ENCODE measurements around the gene CCR6. TPM values are rescaled to one million over a fixed set of nuclear protein-coding genes. Genes with fewer than 3 reads are reported as not detected.

CCR6 gene
- total RNA-seq, 1 experiment from 2014 or later, result not detected

GRCh38 chr6:167161851-167162467, 39.1 kb downstream of the CCR6 start:
- POLR2A ChIA-PET, result no interaction called here
- Histone ChIP-seq H3K27me3 (ENCODE audit: control insufficient read depth, insufficient read depth, low read length) (peaks cover 22% of the 10 kb centered on the region), H3K4me1 (ENCODE audit: control insufficient read depth, insufficient read depth, low read length) (no peaks in the 10 kb centered on the region), H3K27ac (ENCODE audit: low read length) (no peak overlapping the region), H3K4me3 (ENCODE audit: low read depth in 2 of 2, low read length in 2 of 2) (no peak overlapping the region), H3K36me3 (ENCODE audit: control insufficient read depth, insufficient read depth, low read length) (no peaks in the 10 kb centered on the region), H3K9me3 (ENCODE audit: control insufficient read depth, insufficient read depth, low read depth, low read length) (no peaks in the 10 kb centered on the region)
- ATAC-seq (no peak), DNase-seq (ENCODE audit: low read depth, low spot score) (no peak)
- BruUV-seq (replicated peaks), result no TSS peak
- intact Hi-C loops (cut with micrococcal nuclease; ENCODE audit: unreplicated experiment) (no loop called here), in situ Hi-C loops (cut with HindIII; ENCODE audit: low pct_unique_long_range_greater_than_20kb, low sequenced_read_pairs) (no loop called here)
- CTCF ChIA-PET, result no interaction called here
- TF ChIP-seq SIN3A (IDR thresholded peaks at IDR 0.05; ENCODE audit: borderline replicate concordance, insufficient read depth, low read depth, low read length) (no peak), TCF7L2 (IDR thresholded peaks at IDR 0.05; ENCODE audit: low read depth, low read length) (no peak), POLR2AphosphoS5 (IDR thresholded peaks at IDR 0.05; ENCODE audit: low read depth, low read length) (no peak), REST (IDR thresholded peaks at IDR 0.05; ENCODE audit: insufficient read depth in 1 of 2, low read depth in 2 of 2, low read length in 1 of 2) (no peak)
- TF ChIP-seq, protein P1, sequence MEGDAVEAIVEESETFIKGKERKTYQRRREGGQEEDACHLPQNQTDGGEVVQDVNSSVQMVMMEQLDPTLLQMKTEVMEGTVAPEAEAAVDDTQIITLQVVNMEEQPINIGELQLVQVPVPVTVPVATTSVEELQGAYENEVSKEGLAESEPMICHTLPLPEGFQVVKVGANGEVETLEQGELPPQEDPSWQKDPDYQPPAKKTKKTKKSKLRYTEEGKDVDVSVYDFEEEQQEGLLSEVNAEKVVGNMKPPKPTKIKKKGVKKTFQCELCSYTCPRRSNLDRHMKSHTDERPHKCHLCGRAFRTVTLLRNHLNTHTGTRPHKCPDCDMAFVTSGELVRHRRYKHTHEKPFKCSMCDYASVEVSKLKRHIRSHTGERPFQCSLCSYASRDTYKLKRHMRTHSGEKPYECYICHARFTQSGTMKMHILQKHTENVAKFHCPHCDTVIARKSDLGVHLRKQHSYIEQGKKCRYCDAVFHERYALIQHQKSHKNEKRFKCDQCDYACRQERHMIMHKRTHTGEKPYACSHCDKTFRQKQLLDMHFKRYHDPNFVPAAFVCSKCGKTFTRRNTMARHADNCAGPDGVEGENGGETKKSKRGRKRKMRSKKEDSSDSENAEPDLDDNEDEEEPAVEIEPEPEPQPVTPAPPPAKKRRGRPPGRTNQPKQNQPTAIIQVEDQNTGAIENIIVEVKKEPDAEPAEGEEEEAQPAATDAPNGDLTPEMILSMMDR (IDR thresholded peaks at IDR 0.05), result no peak

DNA sequence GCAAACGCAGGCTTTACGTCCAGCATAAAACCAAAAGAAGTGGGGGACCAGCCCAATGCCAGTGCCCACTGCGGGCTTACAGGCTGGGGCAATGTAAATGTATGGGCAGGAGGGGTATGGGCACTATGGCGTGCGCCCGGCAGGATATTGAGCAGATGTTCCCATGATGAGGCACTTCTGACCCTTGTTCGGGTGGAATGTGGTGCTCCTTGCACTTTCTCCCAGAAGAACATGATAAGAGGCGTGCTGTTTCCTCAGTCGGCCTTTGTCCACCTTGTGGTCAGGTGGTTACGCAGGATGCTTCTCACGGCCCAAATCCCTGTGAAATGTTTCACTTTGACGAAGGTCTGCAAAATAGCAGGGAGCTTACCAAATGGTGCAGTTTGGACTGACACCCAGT, 39.7 kb downstream of the CCR6 start:
- POLR2A ChIA-PET, result no interaction called here

More for the DNA sequence above, 39.7 kb downstream of the CCR6 start:
- in situ Hi-C loops (cut with HindIII; ENCODE audit: low pct_unique_long_range_greater_than_20kb, low sequenced_read_pairs) (no loop called here), intact Hi-C loops (cut with micrococcal nuclease; ENCODE audit: unreplicated experiment) (no loop called here)
- CTCF ChIA-PET, result interaction anchor here (0.6 kb wide), 1 partner anchor 121 kb away, joined by 3 read pairs; no protein-coding TSS in a partner anchor
- Histone ChIP-seq H3K36me3 (ENCODE audit: control insufficient read depth, insufficient read depth, low read length) (no peaks in the 10 kb centered on the region), H3K4me3 (ENCODE audit: low read depth in 2 of 2, low read length in 2 of 2) (no peak overlapping the region), H3K27me3 (ENCODE audit: control insufficient read depth, insufficient read depth, low read length) (peaks cover 22% of the 10 kb centered on the region), H3K4me1 (ENCODE audit: control insufficient read depth, insufficient read depth, low read length) (no peaks in the 10 kb centered on the region), H3K9me3 (ENCODE audit: control insufficient read depth, insufficient read depth, low read depth, low read length) (no peaks in the 10 kb centered on the region), H3K27ac (ENCODE audit: low read length) (no peak overlapping the region)
- BruUV-seq (replicated peaks), result no TSS peak
- ATAC-seq (no peak), DNase-seq (ENCODE audit: low read depth, low spot score) (no peak)
- TF ChIP-seq REST (IDR thresholded peaks at IDR 0.05; ENCODE audit: insufficient read depth in 1 of 2, low read depth in 2 of 2, low read length in 1 of 2) (no peak), TCF7L2 (IDR thresholded peaks at IDR 0.05; ENCODE audit: low read depth, low read length) (no peak), POLR2AphosphoS5 (IDR thresholded peaks at IDR 0.05; ENCODE audit: low read depth, low read length) (no peak), SIN3A (IDR thresholded peaks at IDR 0.05; ENCODE audit: borderline replicate concordance, insufficient read depth, low read depth, low read length) (no peak)
- TF ChIP-seq, protein P1 (IDR thresholded peaks at IDR 0.05), result no peak
